ENCODE results near the gene SCN5A.

SCN5A gene

DNA sequence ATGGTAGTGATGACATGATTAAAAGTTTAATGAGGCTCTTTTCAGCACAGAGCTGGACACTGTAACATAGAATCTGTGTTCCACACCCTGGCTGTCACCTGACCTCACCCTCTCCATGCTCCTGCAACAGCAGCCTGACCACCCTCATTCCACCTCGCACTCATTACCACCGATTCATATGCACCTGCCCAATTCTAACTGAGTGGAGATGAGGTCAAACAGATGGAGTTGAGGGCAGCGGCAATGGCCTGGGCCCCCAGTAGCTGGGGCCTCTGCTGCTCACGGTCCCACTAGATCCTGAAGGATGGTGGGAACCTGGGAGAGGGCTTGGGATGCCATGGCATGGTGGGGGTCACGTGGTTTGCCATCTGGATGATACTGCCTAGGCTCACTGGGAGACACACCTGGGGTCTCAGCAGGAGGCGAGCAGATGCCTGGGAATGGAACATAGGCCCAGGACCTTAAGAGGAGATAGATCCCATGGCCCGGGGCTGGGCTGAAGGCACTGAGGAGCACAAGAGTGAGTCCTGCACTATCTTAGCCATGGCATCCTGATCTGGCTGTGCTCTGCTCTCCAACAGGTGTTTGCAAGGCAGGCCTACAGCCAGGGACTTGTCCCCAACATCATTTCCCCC, 1.3 kb downstream of the SCN5A start:
- FAIRE-seq, result no peak
- DNase-seq (ENCODE audit: insufficient read length, low spot score), result no peak
- no peak for TF ChIP-seq POLR2A (IDR thresholded peaks at IDR 0.05; ENCODE audit: low read depth, low read length)
- no peak for TF ChIP-seq TAF1 (IDR thresholded peaks at IDR 0.05; ENCODE audit: low read depth, low read length)
- no peak for TF ChIP-seq POU2F2 (IDR thresholded peaks at IDR 0.05; ENCODE audit: low read depth, low read length)
- TF ChIP-seq PAX5 (IDR thresholded peaks at IDR 0.05; ENCODE audit: insufficient read depth, low read length, severe bottlenecking), result no peak
- no peak for TF ChIP-seq SPI1 (IDR thresholded peaks at IDR 0.05; ENCODE audit: low read depth, low read length)
- no peak for TF ChIP-seq POLR2AphosphoS5 (IDR thresholded peaks at IDR 0.05; ENCODE audit: low read depth, low read length)

DNA sequence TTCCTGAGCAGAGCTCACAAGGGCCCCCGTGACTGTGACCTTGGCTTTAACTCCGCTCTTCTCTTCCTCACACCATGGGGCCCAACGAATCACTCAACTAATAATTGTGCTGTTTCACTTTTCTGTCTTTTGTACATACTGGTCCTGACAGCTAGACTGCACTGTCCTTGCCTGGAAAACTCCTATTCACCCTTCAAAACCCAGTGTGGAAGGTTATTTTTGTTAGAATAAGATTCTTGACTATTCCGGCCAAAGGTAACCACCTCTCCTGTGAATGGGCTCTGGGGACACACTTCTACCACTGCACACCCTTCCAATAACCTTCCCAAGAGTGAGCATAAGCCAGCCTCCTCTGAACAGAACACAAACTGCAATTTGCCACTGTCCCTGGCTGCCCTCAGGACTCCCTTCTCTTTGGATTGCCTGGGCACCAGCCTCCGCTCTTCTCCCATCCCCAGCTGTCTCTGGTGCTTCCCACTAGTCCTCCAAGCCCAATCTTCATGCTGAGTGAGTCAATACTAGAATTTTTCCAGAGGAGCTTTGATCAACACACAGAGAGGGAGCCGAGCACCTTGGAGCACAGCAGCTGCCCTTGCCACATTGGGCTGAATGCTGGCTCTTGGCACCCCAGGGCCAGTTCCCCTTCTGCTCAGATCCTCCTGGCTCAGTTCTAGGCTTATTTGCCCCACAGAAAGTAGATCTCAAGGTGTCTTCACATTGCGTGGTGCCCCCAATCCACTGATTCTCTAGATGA, 2.1 kb downstream of the SCN5A start:
- FAIRE-seq (no peak), DNase-seq (ENCODE audit: insufficient read length, low spot score) (no peak)
- TF ChIP-seq SPI1 (IDR thresholded peaks at IDR 0.05; ENCODE audit: low read depth, low read length), result no peak
- no peak for TF ChIP-seq POLR2A (IDR thresholded peaks at IDR 0.05; ENCODE audit: low read depth, low read length)
- TF ChIP-seq POLR2AphosphoS5 (IDR thresholded peaks at IDR 0.05; ENCODE audit: low read depth, low read length), result no peak
- TF ChIP-seq POU2F2 (IDR thresholded peaks at IDR 0.05; ENCODE audit: low read depth, low read length), result no peak

DNA sequence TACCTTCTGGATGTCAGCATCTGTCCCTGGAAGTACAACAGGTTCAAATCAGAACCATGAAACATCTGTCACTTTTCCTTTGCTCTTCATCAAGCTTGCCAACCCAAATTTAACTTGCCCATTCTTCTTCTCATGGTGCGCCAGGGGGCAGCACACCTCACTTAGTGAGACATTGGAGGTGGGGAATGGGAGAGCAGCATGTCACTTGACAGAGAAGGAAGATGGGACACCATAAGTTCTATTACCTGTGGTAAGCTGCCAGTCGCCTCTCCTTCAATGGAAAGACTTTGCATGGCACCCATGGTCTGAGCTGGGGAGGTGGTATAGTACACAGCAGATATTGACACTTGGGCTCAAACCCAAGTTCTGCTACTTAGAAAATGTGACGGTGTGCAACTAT, 2.9 kb downstream of the SCN5A start:
- FAIRE-seq, result peak; percentile 63
- TF ChIP-seq SPI1 (IDR thresholded peaks at IDR 0.05; ENCODE audit: low read depth, low read length) (no peak), POU2F2 (IDR thresholded peaks at IDR 0.05; ENCODE audit: low read depth, low read length) (no peak), TAF1 (IDR thresholded peaks at IDR 0.05; ENCODE audit: low read depth, low read length) (no peak), PAX5 (IDR thresholded peaks at IDR 0.05; ENCODE audit: insufficient read depth, low read length, severe bottlenecking) (no peak), POLR2AphosphoS5 (IDR thresholded peaks at IDR 0.05; ENCODE audit: low read depth, low read length) (no peak), POLR2A (IDR thresholded peaks at IDR 0.05; ENCODE audit: low read depth, low read length) (no peak)
- DNase-seq (ENCODE audit: insufficient read length, low spot score), result no peak

DNA sequence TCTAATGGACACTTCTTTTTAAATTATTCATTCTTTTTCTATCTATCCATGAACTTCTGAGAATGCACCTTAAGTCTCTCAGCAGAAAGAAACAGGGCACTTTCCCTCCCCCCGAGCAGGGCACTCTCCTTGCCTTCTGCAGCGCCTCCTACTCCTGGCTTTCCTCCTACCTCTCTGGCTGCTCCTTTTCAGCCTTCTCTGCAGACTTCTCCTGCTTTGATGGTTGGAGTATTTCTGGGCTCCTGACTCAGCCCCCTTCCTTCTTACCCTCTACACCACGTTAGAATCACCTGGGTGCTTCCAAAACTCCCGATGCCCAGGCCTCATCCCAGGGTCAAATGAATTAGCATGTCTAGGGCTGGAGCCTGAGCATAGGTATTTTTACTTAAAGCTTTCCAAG, 3.4 kb downstream of the SCN5A start:
- TF ChIP-seq POLR2AphosphoS5 (IDR thresholded peaks at IDR 0.05; ENCODE audit: low read depth, low read length), result no peak
- TF ChIP-seq PAX5 (IDR thresholded peaks at IDR 0.05; ENCODE audit: insufficient read depth, low read length, severe bottlenecking), result no peak
- no peak for TF ChIP-seq POU2F2 (IDR thresholded peaks at IDR 0.05; ENCODE audit: low read depth, low read length)
- TF ChIP-seq SPI1 (IDR thresholded peaks at IDR 0.05; ENCODE audit: low read depth, low read length), result no peak
- no peak for TF ChIP-seq POLR2A (IDR thresholded peaks at IDR 0.05; ENCODE audit: low read depth, low read length)
- no peak for TF ChIP-seq TAF1 (IDR thresholded peaks at IDR 0.05; ENCODE audit: low read depth, low read length)
- no peak for FAIRE-seq
- DNase-seq (ENCODE audit: insufficient read length, low spot score), result no peak

DNA sequence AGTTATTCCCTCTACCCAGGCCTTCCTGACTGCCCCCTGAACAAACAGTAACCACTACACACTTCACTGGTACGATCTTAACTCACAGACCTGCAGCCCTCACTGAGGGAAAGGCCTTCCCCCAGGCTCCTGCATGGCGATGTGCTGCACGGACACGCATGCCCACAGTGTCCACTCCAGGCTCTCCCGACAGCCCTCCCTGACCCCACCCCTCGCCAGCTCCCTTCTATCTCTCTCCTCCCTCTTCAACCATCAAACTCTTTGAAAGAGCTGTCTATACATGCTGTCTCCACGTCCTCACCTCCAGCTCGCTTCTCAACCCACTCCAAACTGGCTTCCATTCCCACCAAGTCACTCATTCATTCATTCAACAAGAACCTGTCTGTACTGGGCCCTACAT, 3.9 kb downstream of the SCN5A start:
- no peak for FAIRE-seq
- TF ChIP-seq TAF1 (IDR thresholded peaks at IDR 0.05; ENCODE audit: low read depth, low read length), result no peak
- TF ChIP-seq SPI1 (IDR thresholded peaks at IDR 0.05; ENCODE audit: low read depth, low read length), result no peak
- no peak for TF ChIP-seq POLR2AphosphoS5 (IDR thresholded peaks at IDR 0.05; ENCODE audit: low read depth, low read length)
- no peak for TF ChIP-seq POU2F2 (IDR thresholded peaks at IDR 0.05; ENCODE audit: low read depth, low read length)
- TF ChIP-seq POLR2A (IDR thresholded peaks at IDR 0.05; ENCODE audit: low read depth, low read length), result no peak
- no peak for TF ChIP-seq PAX5 (IDR thresholded peaks at IDR 0.05; ENCODE audit: insufficient read depth, low read length, severe bottlenecking)
- DNase-seq (ENCODE audit: insufficient read length, low spot score), result no peak

DNA sequence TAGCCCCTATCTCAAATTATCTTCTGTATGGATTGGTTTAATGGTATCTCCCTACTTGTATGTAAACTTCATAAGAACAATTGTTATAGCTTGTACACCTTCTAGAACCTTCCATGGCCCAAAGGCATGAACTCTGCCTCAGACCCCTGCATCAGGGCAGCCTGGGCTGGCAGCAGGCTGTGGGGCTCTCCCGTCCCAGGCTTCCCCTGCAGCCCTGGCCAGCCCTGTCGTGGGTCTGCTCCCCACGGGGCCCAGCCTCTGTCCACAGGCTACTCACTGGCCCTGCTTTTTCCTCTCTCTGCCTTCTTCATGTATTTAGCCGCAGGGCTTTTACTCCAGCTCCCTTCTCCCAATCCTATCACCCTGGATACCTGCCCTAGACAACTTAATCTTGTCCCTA, 4.4 kb downstream of the SCN5A start:
- no peak for DNase-seq (ENCODE audit: insufficient read length, low spot score)

DNA sequence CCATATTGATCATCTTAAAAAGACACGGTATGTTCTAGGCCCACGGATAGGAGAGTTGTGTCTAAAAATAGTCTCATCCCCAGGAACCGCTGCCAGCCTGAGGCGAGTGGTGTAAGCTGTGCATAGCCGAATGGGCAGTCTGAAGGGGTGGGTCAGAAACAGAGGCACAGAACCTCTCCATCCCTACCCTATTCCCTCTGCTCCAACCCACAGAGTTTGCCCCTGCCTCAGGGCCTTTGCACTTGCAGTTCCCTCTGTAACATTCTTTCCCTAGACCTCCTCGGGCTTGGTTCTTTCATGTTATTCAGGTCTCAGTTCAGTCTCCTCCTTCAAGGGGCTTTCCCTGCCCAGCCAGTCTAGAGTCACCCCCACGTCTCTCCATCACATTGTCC, 4.8 kb downstream of the SCN5A start:
- DNase-seq (ENCODE audit: insufficient read length, low spot score) (no peak), FAIRE-seq (no peak)
- no peak for TF ChIP-seq PAX5 (IDR thresholded peaks at IDR 0.05; ENCODE audit: insufficient read depth, low read length, severe bottlenecking)
- no peak for TF ChIP-seq POLR2AphosphoS5 (IDR thresholded peaks at IDR 0.05; ENCODE audit: low read depth, low read length)
- TF ChIP-seq TAF1 (IDR thresholded peaks at IDR 0.05; ENCODE audit: low read depth, low read length), result no peak
- TF ChIP-seq SPI1 (IDR thresholded peaks at IDR 0.05; ENCODE audit: low read depth, low read length), result no peak
- TF ChIP-seq POU2F2 (IDR thresholded peaks at IDR 0.05; ENCODE audit: low read depth, low read length), result no peak
- no peak for TF ChIP-seq POLR2A (IDR thresholded peaks at IDR 0.05; ENCODE audit: low read depth, low read length)

More for the DNA sequence above, 4.4 kb downstream of the SCN5A start:
- FAIRE-seq, result no peak
- no peak for TF ChIP-seq POLR2A (IDR thresholded peaks at IDR 0.05; ENCODE audit: low read depth, low read length)
- no peak for TF ChIP-seq PAX5 (IDR thresholded peaks at IDR 0.05; ENCODE audit: insufficient read depth, low read length, severe bottlenecking)
- TF ChIP-seq POLR2AphosphoS5 (IDR thresholded peaks at IDR 0.05; ENCODE audit: low read depth, low read length), result no peak
- TF ChIP-seq SPI1 (IDR thresholded peaks at IDR 0.05; ENCODE audit: low read depth, low read length), result no peak

DNA sequence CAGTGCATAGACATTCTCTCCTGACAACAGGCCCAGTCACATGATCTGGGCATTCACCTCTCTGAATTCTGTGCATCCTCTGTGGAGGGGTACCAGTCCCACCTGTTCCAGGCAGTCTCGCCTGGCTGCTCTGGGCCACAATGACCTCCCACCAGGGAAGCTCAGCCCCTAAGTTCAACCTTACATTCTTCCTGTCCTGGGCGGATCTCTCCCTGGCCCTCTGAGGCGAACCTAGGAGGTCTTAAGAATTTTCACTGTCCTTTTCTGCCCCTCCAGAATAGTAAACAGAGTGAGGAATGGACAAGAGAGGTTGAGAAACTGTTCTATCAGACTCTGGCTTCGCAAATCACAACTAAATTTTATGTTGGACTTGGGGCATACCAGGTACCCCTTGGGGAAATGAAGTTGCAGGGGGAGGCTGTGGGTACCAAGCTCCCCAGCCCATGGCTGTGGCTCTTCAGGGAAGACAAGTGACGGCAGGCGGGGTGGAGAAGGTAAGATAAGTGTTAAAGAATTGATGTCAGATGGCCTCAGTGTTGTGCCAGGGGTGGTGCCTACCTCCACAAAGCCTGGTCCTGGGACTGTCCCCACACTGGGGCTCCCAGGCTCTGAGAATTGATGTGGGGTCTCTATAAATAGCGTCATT, 5.3 kb downstream of the SCN5A start:
- TF ChIP-seq PAX5 (IDR thresholded peaks at IDR 0.05; ENCODE audit: insufficient read depth, low read length, severe bottlenecking), result no peak
- TF ChIP-seq TAF1 (IDR thresholded peaks at IDR 0.05; ENCODE audit: low read depth, low read length), result no peak
- no peak for TF ChIP-seq POLR2A (IDR thresholded peaks at IDR 0.05; ENCODE audit: low read depth, low read length)
- no peak for TF ChIP-seq POLR2AphosphoS5 (IDR thresholded peaks at IDR 0.05; ENCODE audit: low read depth, low read length)
- TF ChIP-seq POU2F2 (IDR thresholded peaks at IDR 0.05; ENCODE audit: low read depth, low read length), result no peak
- TF ChIP-seq SPI1 (IDR thresholded peaks at IDR 0.05; ENCODE audit: low read depth, low read length), result no peak
- DNase-seq (ENCODE audit: insufficient read length, low spot score), result no peak
- no peak for FAIRE-seq

DNA sequence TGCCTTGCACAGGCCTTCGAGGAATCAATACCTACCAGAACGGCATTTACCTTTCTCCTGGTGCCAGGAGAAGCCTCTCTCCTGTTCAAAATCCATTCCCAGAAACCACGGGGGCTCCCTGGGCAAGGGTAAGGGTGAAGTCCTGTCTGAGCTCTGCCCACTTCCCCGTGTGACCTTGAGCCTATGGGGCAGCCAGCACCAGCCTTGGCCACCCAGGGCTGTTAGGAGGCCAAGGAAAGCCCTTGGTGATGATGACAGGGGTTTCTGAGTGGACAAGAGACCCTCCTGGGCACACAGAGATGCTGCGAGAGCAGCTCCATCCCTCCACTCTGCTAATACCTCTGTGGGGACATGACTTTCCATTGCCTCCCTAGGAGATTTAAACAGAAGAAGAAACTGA, 5.9 kb downstream of the SCN5A start:
- FAIRE-seq, result no peak
- DNase-seq (ENCODE audit: insufficient read length, low spot score), result no peak
- TF ChIP-seq POLR2A (IDR thresholded peaks at IDR 0.05; ENCODE audit: low read depth, low read length) (no peak), SPI1 (IDR thresholded peaks at IDR 0.05; ENCODE audit: low read depth, low read length) (no peak), POU2F2 (IDR thresholded peaks at IDR 0.05; ENCODE audit: low read depth, low read length) (no peak), POLR2AphosphoS5 (IDR thresholded peaks at IDR 0.05; ENCODE audit: low read depth, low read length) (no peak), PAX5 (IDR thresholded peaks at IDR 0.05; ENCODE audit: insufficient read depth, low read length, severe bottlenecking) (no peak), TAF1 (IDR thresholded peaks at IDR 0.05; ENCODE audit: low read depth, low read length) (no peak)

All from GM12891 (cell line).